HG03571 (cell line): ENCODE data around the gene SPON1.
"Not testable (repeated sequence)": the region's sequence is repeated elsewhere in the genome, so short reads cannot be mapped to it uniquely, and the experiment has no call there.

Source experiments
- ATAC-seq: cut with Tn5 transposase; IDR thresholded peaks from one replicate; pipeline ENCODE4 v1.9.1; 2021; ENCODE audit not compliant: unreplicated experiment

SPON1 gene

GRCh38 chr11:14114269-14114668 lies 151.7 kb downstream of the SPON1 start:
- ATAC-seq, result no peak

GRCh38 chr11:14114786-14115185 lies 152.3 kb downstream of the SPON1 start:
- ATAC-seq, result no peak

- ATAC-seq, result no peak
These were observed 155.1 kb downstream of the SPON1 start for GRCh38 chr11:14117632-14118031.

- ATAC-seq, result no peak
These were observed 155.5 kb downstream of the SPON1 start for GRCh38 chr11:14118072-14118471.

GRCh38 chr11:14119357-14119756 lies 156.8 kb downstream of the SPON1 start:
- ATAC-seq, result no peak

GRCh38 chr11:14124350-14124749 lies 161.8 kb downstream of the SPON1 start:
- ATAC-seq, result no peak

- no peak for ATAC-seq
These were observed 162.4 kb downstream of the SPON1 start for GRCh38 chr11:14124886-14125285.

GRCh38 chr11:14125529-14125928 lies 163.0 kb downstream of the SPON1 start:
- ATAC-seq, result no peak

GRCh38 chr11:14127679-14128078 lies 165.2 kb downstream of the SPON1 start:
- ATAC-seq, result no peak

GRCh38 chr11:14132312-14132711 lies 169.8 kb downstream of the SPON1 start:
- no peak for ATAC-seq

- no peak for ATAC-seq
These were observed 170.9 kb downstream of the SPON1 start for GRCh38 chr11:14133381-14133780.

- ATAC-seq, result no peak
These were observed 174.0 kb downstream of the SPON1 start for GRCh38 chr11:14136561-14136960.

- ATAC-seq, result no peak
These were observed 174.8 kb downstream of the SPON1 start for GRCh38 chr11:14137284-14137683.

GRCh38 chr11:14140991-14141390 lies 178.5 kb downstream of the SPON1 start:
- ATAC-seq, result no peak

- no peak for ATAC-seq
These were observed 179.2 kb downstream of the SPON1 start for GRCh38 chr11:14141676-14142075.

- no peak for ATAC-seq
These were observed 182.4 kb downstream of the SPON1 start for GRCh38 chr11:14144934-14145333.

GRCh38 chr11:14148653-14149273 lies 186.2 kb downstream of the SPON1 start:
- no peak for ATAC-seq

- ATAC-seq, result no peak
These were observed 187.2 kb downstream of the SPON1 start for GRCh38 chr11:14149683-14150082.

- no peak for ATAC-seq
These were observed 188.4 kb downstream of the SPON1 start for GRCh38 chr11:14150878-14151277.

GRCh38 chr11:14154103-14154502 lies 191.6 kb downstream of the SPON1 start:
- ATAC-seq, result not testable (repeated sequence)

GRCh38 chr11:14158393-14158792 lies 195.9 kb downstream of the SPON1 start:
- no peak for ATAC-seq

- ATAC-seq, result no peak
These were observed 201.1 kb downstream of the SPON1 start for GRCh38 chr11:14163576-14163975.

GRCh38 chr11:14173679-14174078 lies 211.2 kb downstream of the SPON1 start:
- not testable (repeated sequence) for ATAC-seq
